Stimulated activated CD4-positive, alpha-beta T cell treated with anti-CD3 and anti-CD28 coated beads, TNF-alpha, amount 100 ng/mL, for 24 hours (primary cell): ENCODE measurements around the gene INHBC.
"Not testable (repeated sequence)": the region's sequence is repeated elsewhere in the genome, so short reads cannot be mapped to it uniquely, and the experiment has no call there.

ENCODE experiments used
- DNase-seq, 3 experiments: peaks; one replicate each; pipeline ENCODE4 v3.0.0-alpha.2; 2020; ENCODE audit warnings: low read depth in 3 of 3

INHBC gene

GRCh38 chr12:57429473-57430111 is 5.0 kb upstream of the INHBC start:
- DNase-seq, result no peak

- DNase-seq, result peak in 1 of 3 experiments; percentile 18
Observed at GRCh38 chr12:57430112-57430930, 4.3 kb upstream of the INHBC start.

GRCh38 chr12:57430931-57431566 is 3.5 kb upstream of the INHBC start, which contains the start of gene R3HDM2:
Gene R3HDM2, minus strand, starts transcription at chr12:57431043. Its CDS starts 120,615 bp downstream, at chr12:57310428.
- DNase-seq, result peak; percentile 91 to 96 (median 95)

- DNase-seq, result no peak
Observed at GRCh38 chr12:57431654-57432188, 2.9 kb upstream of the INHBC start.

- DNase-seq, result no peak
Observed at GRCh38 chr12:57433370-57433769, 1.2 kb upstream of the INHBC start.

- no peak for DNase-seq
Observed at GRCh38 chr12:57435293-57435692, 709 bp downstream of the INHBC start.

- no peak for DNase-seq
Observed at GRCh38 chr12:57438400-57438799, 3.8 kb downstream of the INHBC start.

GRCh38 chr12:57439762-57440266 is 5.2 kb downstream of the INHBC start:
- no peak for DNase-seq

GRCh38 chr12:57441393-57441792 is 6.8 kb downstream of the INHBC start:
- DNase-seq, result not testable (repeated sequence)

- no peak for DNase-seq
Observed at GRCh38 chr12:57441846-57442427, 7.4 kb downstream of the INHBC start.

GRCh38 chr12:57444337-57444736 is 9.8 kb downstream of the INHBC start:
- DNase-seq, result not testable (repeated sequence)

GRCh38 chr12:57444744-57445143 is 10.2 kb downstream of the INHBC start:
- no peak for DNase-seq

GRCh38 chr12:57446292-57446960 is 11.8 kb downstream of the INHBC start:
- no peak for DNase-seq

GRCh38 chr12:57448669-57449068 is 14.1 kb downstream of the INHBC start:
- DNase-seq, result no peak

GRCh38 chr12:57449375-57449774 is 14.8 kb downstream of the INHBC start:
- DNase-seq, result no peak

GRCh38 chr12:57450057-57450456 is 15.5 kb downstream of the INHBC start:
- no peak for DNase-seq

- no peak for DNase-seq
Observed at GRCh38 chr12:57451233-57451778, 16.7 kb downstream of the INHBC start.

- DNase-seq, result peak in 1 of 3 experiments; percentile 46
Observed at GRCh38 chr12:57452181-57452936, 17.8 kb downstream of the INHBC start.

- DNase-seq, result peak in 1 of 3 experiments; percentile 67
Observed at GRCh38 chr12:57452937-57453509, 18.4 kb downstream of the INHBC start.

GRCh38 chr12:57454213-57454565 is 19.6 kb downstream of the INHBC start:
- DNase-seq, result no peak
